T-helper 2 cell treated with Interferon-gamma antibody and Interleukin-4, amounts not matched to agents 100 ng/mL and 5 ng/mL, for 36 hours (primary cell): ENCODE measurements around the gene DRAM2. TPM values are rescaled to one million over a fixed set of nuclear protein-coding genes. Genes with fewer than 3 reads are reported as not detected.
"Not testable (repeated sequence)": the region's sequence is repeated elsewhere in the genome, so short reads cannot be mapped to it uniquely, and the experiment has no call there.

ENCODE experiments used
- intact Hi-C: fragments of 100-400 bp; cut with micrococcal nuclease; formaldehyde crosslinking; loops from one replicate; pipeline ENCODE4 v1.15.1; 2023
- total RNA-seq: library from RNA; stranded (reverse); gene quantifications from 2 replicates; pipeline ENCODE4 v1.2.3, GENCODE V29; 2022

Gene DRAM2
- total RNA-seq, 1 donor from 2014 or later = 28.9 TPM

DNA sequence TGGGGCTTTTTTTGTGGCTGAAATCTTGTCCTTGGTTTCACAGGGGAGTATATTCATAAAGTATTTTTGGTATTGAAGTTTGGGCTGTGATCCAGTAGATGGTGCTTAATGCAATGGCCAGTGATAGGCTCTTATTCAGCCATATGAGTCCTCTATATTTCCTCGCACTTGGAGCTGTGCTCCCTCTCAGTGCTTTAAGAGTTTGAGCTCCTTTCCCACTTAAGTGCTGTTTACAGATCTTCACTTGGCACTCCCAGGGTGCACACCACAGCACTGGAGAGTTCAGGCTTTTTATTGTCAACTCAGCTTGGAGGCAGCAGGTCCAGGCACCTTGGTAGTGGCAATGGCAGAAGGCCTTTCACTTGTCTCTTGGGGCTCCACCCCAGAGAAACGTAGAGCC is 54.9 kb downstream of the DRAM2 start:
- intact Hi-C loops = no loop called here

DNA sequence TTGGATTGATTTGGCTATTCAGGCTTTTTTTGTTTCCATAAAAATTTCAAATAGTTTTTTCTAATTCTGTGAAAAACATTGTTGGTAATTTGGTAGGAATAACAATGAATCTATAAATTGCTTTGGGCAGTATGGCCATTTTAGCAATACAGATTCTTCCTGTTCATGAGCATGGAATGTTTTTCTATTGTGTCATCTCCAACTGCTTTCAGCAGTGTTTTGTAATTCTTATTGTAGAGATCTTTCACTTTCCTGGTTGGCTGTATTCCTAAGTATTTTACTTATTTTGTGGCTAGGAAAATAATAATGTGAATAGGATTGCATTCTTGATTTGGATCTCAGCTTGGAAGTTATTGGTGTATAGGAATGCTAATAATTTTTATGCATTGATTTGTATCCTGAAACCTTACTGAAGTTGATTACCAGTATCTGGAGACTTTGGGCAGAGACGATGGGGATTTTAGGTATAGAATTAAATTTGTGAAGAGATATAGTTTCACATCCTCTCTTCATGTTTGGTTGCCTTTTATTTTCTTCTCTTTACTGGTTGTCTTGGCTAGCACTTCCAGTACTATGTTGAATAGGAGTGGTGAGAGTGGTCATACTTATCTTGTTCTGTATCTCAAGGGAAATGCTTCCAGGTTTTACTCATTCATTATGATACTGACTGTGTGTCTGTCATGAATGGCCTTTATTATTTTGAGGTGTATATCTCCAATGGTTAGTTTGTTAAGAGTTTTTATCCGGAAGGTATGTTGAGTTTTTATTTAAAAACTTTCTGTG is 57.3 kb downstream of the DRAM2 start:
- intact Hi-C loops = no loop called here

DNA sequence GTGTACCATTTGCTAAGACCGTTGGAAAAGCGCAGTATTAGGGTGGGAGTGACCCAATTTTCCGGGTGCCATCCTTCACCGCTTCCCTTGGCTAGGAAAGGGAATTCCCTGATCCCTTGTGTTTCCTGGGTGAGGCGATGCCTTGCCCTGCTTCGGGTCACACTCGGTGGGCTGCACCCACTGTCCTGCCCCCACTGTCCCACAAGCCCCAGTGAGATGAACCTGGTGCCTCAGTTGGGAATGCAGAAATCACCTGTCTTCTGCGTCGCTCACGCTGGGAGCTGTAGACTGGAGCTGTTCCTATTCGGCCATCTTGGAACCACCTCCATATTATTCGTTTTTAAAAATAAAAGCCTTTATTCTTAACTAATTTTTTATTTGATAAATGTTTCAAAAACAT is 60.6 kb downstream of the DRAM2 start:
- intact Hi-C loops = not testable (repeated sequence)

DNA sequence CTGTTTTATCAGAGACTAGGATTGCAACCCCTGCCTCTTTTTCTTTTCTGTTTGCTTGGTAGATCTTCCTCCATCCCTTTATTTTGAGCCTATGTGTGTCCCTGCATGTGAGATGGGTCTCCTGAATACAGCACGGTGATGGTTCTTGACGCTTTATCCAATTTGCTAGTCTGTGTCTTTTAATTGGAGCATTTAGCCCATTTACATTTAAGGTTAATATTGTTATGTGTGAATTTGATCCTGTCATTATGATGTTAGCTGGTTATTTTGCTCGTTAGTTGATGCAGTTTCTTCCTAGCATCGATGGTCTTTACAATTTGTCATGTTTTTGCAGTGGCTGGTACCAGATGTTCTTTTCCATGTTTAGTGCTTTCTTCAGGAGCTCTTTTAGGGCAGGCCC is 62.6 kb downstream of the DRAM2 start:
- intact Hi-C loops = not testable (repeated sequence)

Other genes with a start within 250 kb of the DRAM2 start
- 20.3 and 20.4 TPM in 2 replicates for gene LRIF1, start 176.2 kb downstream of the DRAM2 start, total RNA-seq
- 34.9 and 38.6 TPM in 2 replicates for gene CEPT1, start 130 bp upstream of the DRAM2 start, total RNA-seq
- 203 and 207 TPM in 2 replicates for gene DENND2D, start 60.6 kb upstream of the DRAM2 start, total RNA-seq
- 8.0 and 9.1 TPM in 2 replicates for gene CHI3L2, start 87.6 kb upstream of the DRAM2 start, total RNA-seq
- gene CHIA, start 150.8 kb upstream of the DRAM2 start, total RNA-seq = not detected in 2 replicates